Panc1 (cell line): ENCODE measurements around the gene AP4M1. TPM values are rescaled to one million over a fixed set of nuclear protein-coding genes. Genes with fewer than 3 reads are reported as not detected.
A peak's percentile ranks its signal among the peaks of the same experiment; 100 is the strongest.

Experiments
- ATAC-seq: fragments of 200-7000 bp; cut with Tn5 transposase; 2 replicates; pipeline ENCODE4 v1.9.1; 2020; ENCODE audit warnings: mild to moderate bottlenecking, moderate library complexity
- BruUV-seq: library from RNA; stranded (reverse); fragments of 400-500 nt; replicated peaks from 2 replicates; lab custom pipeline; 2021; lab: Mats Ljungman, UMichigan
- CTCF ChIA-PET: fragments of 300-600 bp; sonication (Branson Sonifier 250); formaldehyde crosslinking; loops from one replicate; lab custom pipeline; 2022; ENCODE audit warnings: antibody characterized with exemption; lab: Charles Lee
- POLR2A ChIA-PET: fragments of 300-600 bp; sonication (Branson Sonifier 250); formaldehyde crosslinking; loops from one replicate; lab custom pipeline; 2022; ENCODE audit warnings: antibody characterized with exemption; lab: Charles Lee
- DNase-seq: peaks from one replicate; pipeline ENCODE4 v3.0.0-alpha.2; 2010; ENCODE audit warnings: low read depth, low spot score
- H3K27ac ChIP-seq: 2 replicates; pipeline ENCODE4 v1.5.1; 2011; ENCODE audit warnings: mild to moderate bottlenecking, low read length, inconsistent platforms
- H3K27me3 ChIP-seq: fragments of 200-500 bp; sonication (Bioruptor generic); 2 replicates; pipeline ENCODE4 v1.6.0; 2014; ENCODE audit warnings: low read length, inconsistent platforms; ENCODE audit not compliant: control insufficient read depth, insufficient read depth
- H3K36me3 ChIP-seq: fragments of 200-500 bp; sonication (Bioruptor generic); 2 replicates; pipeline ENCODE4 v1.5.1; 2014; ENCODE audit warnings: inconsistent platforms, mild to moderate bottlenecking, low read length, moderate library complexity; ENCODE audit not compliant: control insufficient read depth, insufficient read depth
- H3K4me1 ChIP-seq: 2 replicates; pipeline ENCODE4 v1.5.1; 2011; ENCODE audit warnings: inconsistent platforms, mild to moderate bottlenecking, low read length, moderate library complexity; ENCODE audit not compliant: control insufficient read depth, insufficient read depth
- H3K4me3 ChIP-seq, 2 experiments: 2 replicates each; pipeline ENCODE4 v1.5.1; 2011 to 2012; ENCODE audit warnings: low read depth in 2 of 2, low read length in 2 of 2, mild to moderate bottlenecking in 2 of 2, inconsistent platforms in 1 of 2, moderate library complexity in 1 of 2
- H3K9me3 ChIP-seq: fragments of 200-500 bp; sonication (Bioruptor generic); 2 replicates; pipeline ENCODE4 v1.5.1; 2014; ENCODE audit warnings: low read depth, mild to moderate bottlenecking, inconsistent platforms, low read length, moderate library complexity; ENCODE audit not compliant: control insufficient read depth, insufficient read depth
- CTCF ChIP-seq: fragments of 450-650 bp; IDR thresholded peaks from 2 replicates; pipeline ENCODE4 v1.5.1; 2017; ENCODE audit warnings: mild to moderate bottlenecking
- POLR2AphosphoS5 ChIP-seq: IDR thresholded peaks from 2 replicates; pipeline ENCODE4 v1.6.1; 2012; ENCODE audit warnings: mild to moderate bottlenecking, low read depth, low read length, moderate library complexity
- SIN3A ChIP-seq: IDR thresholded peaks from 2 replicates; pipeline ENCODE4 v1.6.1; 2012; ENCODE audit warnings: low read depth, mild to moderate bottlenecking, low read length, moderate library complexity, borderline replicate concordance; ENCODE audit not compliant: insufficient read depth
- TCF7L2 ChIP-seq: IDR thresholded peaks from 2 replicates; pipeline ENCODE4 v1.6.1; 2011; ENCODE audit warnings: mild to moderate bottlenecking, low read depth, low read length, inconsistent platforms
- in situ Hi-C: cut with HindIII; loops from 2 replicates; pipeline ENCODE4 v1.10.0; 2016; ENCODE audit warnings: low sequenced_read_pairs, low pct_unique_long_range_greater_than_20kb
- intact Hi-C: fragments of 100-400 bp; cut with micrococcal nuclease; formaldehyde crosslinking; loops from one replicate; pipeline ENCODE4 v1.10.0; 2022; ENCODE audit not compliant: unreplicated experiment
- total RNA-seq: library from RNA; stranded (reverse); gene quantifications from one replicate; pipeline ENCODE4 v1.2.1, GENCODE V29; 2021; ENCODE audit not compliant: unreplicated experiment
- TF ChIP-seq, protein P1 (sequence below), 2 experiments: IDR thresholded peaks; 2 replicates each; pipeline ENCODE4 v1.6.1; 2011 to 2012; ENCODE audit warnings: low read depth in 2 of 2, control low read depth in 1 of 2, low read length in 1 of 2, mild to moderate bottlenecking in 1 of 2, moderate library complexity in 1 of 2; ENCODE audit not compliant: insufficient read depth in 1 of 2

AP4M1 gene
- total RNA-seq, 1 experiment from 2014 or later, result 42.6 TPM

DNA sequence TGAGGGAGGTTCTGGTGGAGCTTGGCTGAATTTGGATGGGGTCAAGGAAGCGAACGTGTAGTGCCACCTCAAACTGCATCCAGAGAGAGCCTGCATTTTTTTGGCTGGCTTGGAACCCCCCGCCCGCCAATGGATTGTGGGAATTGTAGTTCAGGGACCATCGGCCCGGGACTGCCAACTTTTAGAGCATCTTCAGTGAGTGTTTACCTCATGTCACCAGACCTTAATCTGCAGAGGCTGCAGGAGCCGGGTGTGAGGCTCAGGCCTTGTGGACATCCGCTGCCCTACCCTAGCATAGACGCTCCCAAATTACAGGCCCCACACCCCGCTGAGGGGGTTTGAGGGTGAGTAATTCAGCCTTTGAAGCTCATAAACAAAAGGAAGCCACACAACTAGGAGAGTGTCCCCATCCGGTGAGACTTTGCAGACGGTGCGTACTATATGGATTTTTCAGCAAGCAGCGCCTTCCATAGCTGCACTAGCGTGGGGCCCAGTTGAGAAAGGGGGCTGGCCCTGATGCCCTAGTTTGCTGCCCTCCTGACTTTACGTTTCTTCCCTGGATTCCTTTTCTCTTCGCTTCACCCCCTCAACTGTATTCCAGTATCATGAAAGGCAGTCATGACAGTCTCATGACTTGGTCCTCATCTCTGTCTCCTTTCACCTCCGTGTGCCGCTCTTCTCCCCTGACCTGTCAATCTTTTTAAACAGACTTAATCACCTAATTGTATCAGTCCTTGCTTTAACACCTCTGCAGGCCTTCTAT lies 18.7 kb downstream of the AP4M1 start:
- Histone ChIP-seq H3K9me3 (no peaks in the 10 kb centered on the region), H3K27ac (peak overlapping the region; percentile 88), H3K27me3 (no peaks in the 10 kb centered on the region), H3K4me3 (peak overlapping the region; percentile 69 to 99), H3K36me3 (no peaks in the 10 kb centered on the region), H3K4me1 (peaks cover 16% of the 10 kb centered on the region)
- ChIA-PET POLR2A (interaction anchor here (0.9 to 1.2 kb wide), 2 partner anchors 18 to 20 kb away, joined by 3 to 16 read pairs; no protein-coding TSS in a partner anchor), CTCF (no interaction called here)
- TF ChIP-seq CTCF (no peak), TCF7L2 (peak; percentile 69; the same call in 1 of the 2 replicates)
- TSS peak; percentile 84 for BruUV-seq
- ATAC-seq (peak; percentile 75), DNase-seq (peak; percentile 61)
- intact Hi-C loops (no loop called here), in situ Hi-C loops (no loop called here)

- Histone ChIP-seq H3K9me3 (no peaks in the 10 kb centered on the region), H3K4me3 (peak overlapping the region; percentile 69 to 99), H3K4me1 (peaks cover 21% of the 10 kb centered on the region), H3K27me3 (no peaks in the 10 kb centered on the region), H3K36me3 (no peaks in the 10 kb centered on the region), H3K27ac (peak overlapping the region; percentile 88; the same call in 1 of the 2 replicates)
- ATAC-seq, result no peak
- TF ChIP-seq CTCF (no peak), TCF7L2 (no peak), SIN3A (no peak), POLR2AphosphoS5 (no peak)
- TF ChIP-seq, protein P1, sequence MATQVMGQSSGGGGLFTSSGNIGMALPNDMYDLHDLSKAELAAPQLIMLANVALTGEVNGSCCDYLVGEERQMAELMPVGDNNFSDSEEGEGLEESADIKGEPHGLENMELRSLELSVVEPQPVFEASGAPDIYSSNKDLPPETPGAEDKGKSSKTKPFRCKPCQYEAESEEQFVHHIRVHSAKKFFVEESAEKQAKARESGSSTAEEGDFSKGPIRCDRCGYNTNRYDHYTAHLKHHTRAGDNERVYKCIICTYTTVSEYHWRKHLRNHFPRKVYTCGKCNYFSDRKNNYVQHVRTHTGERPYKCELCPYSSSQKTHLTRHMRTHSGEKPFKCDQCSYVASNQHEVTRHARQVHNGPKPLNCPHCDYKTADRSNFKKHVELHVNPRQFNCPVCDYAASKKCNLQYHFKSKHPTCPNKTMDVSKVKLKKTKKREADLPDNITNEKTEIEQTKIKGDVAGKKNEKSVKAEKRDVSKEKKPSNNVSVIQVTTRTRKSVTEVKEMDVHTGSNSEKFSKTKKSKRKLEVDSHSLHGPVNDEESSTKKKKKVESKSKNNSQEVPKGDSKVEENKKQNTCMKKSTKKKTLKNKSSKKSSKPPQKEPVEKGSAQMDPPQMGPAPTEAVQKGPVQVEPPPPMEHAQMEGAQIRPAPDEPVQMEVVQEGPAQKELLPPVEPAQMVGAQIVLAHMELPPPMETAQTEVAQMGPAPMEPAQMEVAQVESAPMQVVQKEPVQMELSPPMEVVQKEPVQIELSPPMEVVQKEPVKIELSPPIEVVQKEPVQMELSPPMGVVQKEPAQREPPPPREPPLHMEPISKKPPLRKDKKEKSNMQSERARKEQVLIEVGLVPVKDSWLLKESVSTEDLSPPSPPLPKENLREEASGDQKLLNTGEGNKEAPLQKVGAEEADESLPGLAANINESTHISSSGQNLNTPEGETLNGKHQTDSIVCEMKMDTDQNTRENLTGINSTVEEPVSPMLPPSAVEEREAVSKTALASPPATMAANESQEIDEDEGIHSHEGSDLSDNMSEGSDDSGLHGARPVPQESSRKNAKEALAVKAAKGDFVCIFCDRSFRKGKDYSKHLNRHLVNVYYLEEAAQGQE (IDR thresholded peaks at IDR 0.05; ENCODE audit: insufficient read depth in 1 of 2, low read depth in 2 of 2, low read length in 1 of 2), result no peak
- no TSS peak for BruUV-seq
- intact Hi-C loops, result no loop called here
- ChIA-PET CTCF (no interaction called here), POLR2A (interaction anchor here (0.9 to 1.2 kb wide), 2 partner anchors 18 to 20 kb away, joined by 3 to 16 read pairs; no protein-coding TSS in a partner anchor)
- in situ Hi-C loops, result no loop called here
- DNase-seq, result no peak
Observed at GRCh38 chr7:100120733-100121036, 19.2 kb downstream of the AP4M1 start.
